HEK293 (cell line): ENCODE data around the gene CITED1.

Source experiments
- ZSCAN30 ChIP-seq: fragments of 450-650 bp; IDR thresholded peaks from 2 replicates; pipeline ENCODE4 v1.5.1; 2018; ENCODE audit warnings: missing biosample characterization, mild to moderate bottlenecking, missing genetic modification characterization, moderate library complexity
- TF ChIP-seq, protein P1 (sequence below): fragments of 450-650 bp; formaldehyde crosslinking; IDR thresholded peaks from 2 replicates; pipeline ENCODE4 v1.5.1; 2017; ENCODE audit warnings: missing biosample characterization, mild to moderate bottlenecking, missing genetic modification characterization, moderate library complexity

DNA sequence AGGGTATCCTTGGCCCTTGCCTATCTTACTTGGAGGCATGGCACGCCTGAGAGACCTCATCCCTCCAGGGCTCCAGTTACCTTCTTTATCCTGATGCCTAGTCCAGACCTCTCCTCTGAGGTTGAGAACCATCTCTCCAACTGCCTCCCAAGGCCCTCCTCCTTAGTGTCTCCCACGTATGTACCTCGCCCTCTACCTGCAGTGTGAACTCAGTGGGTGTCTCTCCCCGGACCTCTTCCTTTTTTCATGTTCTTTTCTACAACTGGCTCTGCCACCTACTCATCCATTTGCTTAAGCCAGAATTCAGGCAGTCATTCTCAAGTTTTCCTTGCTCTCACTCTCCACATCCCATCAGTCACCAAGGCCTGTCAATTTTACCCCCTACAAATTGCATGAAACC is 45.3 kb downstream of the CITED1 start:
- TF ChIP-seq, protein P1, sequence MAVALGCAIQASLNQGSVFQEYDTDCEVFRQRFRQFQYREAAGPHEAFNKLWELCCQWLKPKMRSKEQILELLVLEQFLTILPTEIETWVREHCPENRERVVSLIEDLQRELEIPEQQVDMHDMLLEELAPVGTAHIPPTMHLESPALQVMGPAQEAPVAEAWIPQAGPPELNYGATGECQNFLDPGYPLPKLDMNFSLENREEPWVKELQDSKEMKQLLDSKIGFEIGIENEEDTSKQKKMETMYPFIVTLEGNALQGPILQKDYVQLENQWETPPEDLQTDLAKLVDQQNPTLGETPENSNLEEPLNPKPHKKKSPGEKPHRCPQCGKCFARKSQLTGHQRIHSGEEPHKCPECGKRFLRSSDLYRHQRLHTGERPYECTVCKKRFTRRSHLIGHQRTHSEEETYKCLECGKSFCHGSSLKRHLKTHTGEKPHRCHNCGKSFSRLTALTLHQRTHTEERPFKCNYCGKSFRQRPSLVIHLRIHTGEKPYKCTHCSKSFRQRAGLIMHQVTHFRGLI (tag by site-specific recombination) = no peak
- no peak for TF ChIP-seq ZSCAN30 (tag by site-specific recombination)
